Endodermal cell (in vitro differentiated cells): ENCODE results near the gene PPP5C. TPM values are rescaled to one million over a fixed set of nuclear protein-coding genes. Genes with fewer than 3 reads are reported as not detected.
"Not testable (repeated sequence)": the region's sequence is repeated elsewhere in the genome, so short reads cannot be mapped to it uniquely, and the experiment has no call there.

Experiments
- DNase-seq: peaks from one replicate; pipeline ENCODE4 v3.0.0-alpha.2; 2017
- H3K27ac ChIP-seq: 2 replicates; pipeline ENCODE4 v1.5.1; 2013; ENCODE audit warnings: mild to moderate bottlenecking, low read depth, low read length, moderate library complexity
- H3K27me3 ChIP-seq: 2 replicates; pipeline ENCODE4 v1.6.1; 2013; ENCODE audit warnings: mild to moderate bottlenecking, low read length, moderate library complexity; ENCODE audit not compliant: insufficient read depth, control insufficient read depth, poor library complexity, severe bottlenecking
- H3K36me3 ChIP-seq: 2 replicates; pipeline ENCODE4 v1.7.0; 2013; ENCODE audit warnings: mild to moderate bottlenecking, low read length, moderate library complexity; ENCODE audit not compliant: control insufficient read depth, insufficient read depth
- H3K4me1 ChIP-seq: one replicate; pipeline ENCODE4 v1.7.0; 2013; ENCODE audit warnings: low read length; ENCODE audit not compliant: control insufficient read depth, insufficient read depth
- H3K4me3 ChIP-seq: 2 replicates; pipeline ENCODE4 v1.5.1; 2013; ENCODE audit warnings: mild to moderate bottlenecking, low read length, moderate library complexity
- H3K9ac ChIP-seq: 2 replicates; pipeline ENCODE4 v1.6.1; 2013; ENCODE audit warnings: mild to moderate bottlenecking, low read length, moderate library complexity; ENCODE audit not compliant: poor library complexity, severe bottlenecking; ENCODE audit errors: extremely low read depth
- H3K9me3 ChIP-seq: 2 replicates; pipeline ENCODE4 v1.6.1; 2013; ENCODE audit warnings: mild to moderate bottlenecking, low read length, moderate library complexity; ENCODE audit not compliant: control insufficient read depth
- H3K27ac Mint-ChIP-seq: 2 replicates; pipeline ENCODE4 v1.8.0; 2020; ENCODE audit warnings: mixed read lengths
- H3K27me3 Mint-ChIP-seq: 2 replicates; pipeline ENCODE4 v1.8.0; 2021; ENCODE audit warnings: mild to moderate bottlenecking, mixed read lengths; ENCODE audit not compliant: insufficient read depth
- H3K36me3 Mint-ChIP-seq: 2 replicates; pipeline ENCODE4 v1.8.0; 2020; ENCODE audit warnings: low read depth, mixed read lengths
- H3K4me1 Mint-ChIP-seq: 2 replicates; pipeline ENCODE4 v1.8.0; 2020; ENCODE audit warnings: mixed read lengths
- H3K4me3 Mint-ChIP-seq: 2 replicates; pipeline ENCODE4 v1.8.0; 2020; ENCODE audit warnings: mild to moderate bottlenecking, moderate library complexity, mixed read lengths
- H3K9me3 Mint-ChIP-seq: 2 replicates; pipeline ENCODE4 v1.8.0; 2020; ENCODE audit warnings: mild to moderate bottlenecking, mixed read lengths
- CTCF ChIP-seq: fragments of 200-600 bp; sonication (generic); conservative IDR thresholded peaks from 2 replicates; pipeline ENCODE4 v1.5.0; 2021; ENCODE audit warnings: antibody characterized with exemption, mild to moderate bottlenecking
- WGBS, 2 experiments: methylation state at CpG; one replicate each; pipeline versions ENCODE4 v1.1.5 to v1.1.7; 2013; ENCODE audit warnings: missing lambda C conversion rate in 2 of 2, mixed read lengths in 1 of 2; ENCODE audit not compliant: insufficient coverage in 1 of 2, insufficient read length in 1 of 2; 5-methylcytosine and 5-hydroxymethylcytosine counted together
- total RNA-seq, 2 donors: library from RNA; stranded (reverse); fragmentation: NEBNext Ultra II Directional in 1 of 2; extraction: Animal tissue kit (Norgen Biotek cat#: 25700) in 1 of 2; gene quantifications; 2 replicates in 1 of 2; 3 replicates in 1 of 2; pipeline ENCODE4 v1.2.1, GENCODE V29; 2021

Gene PPP5C
- total RNA-seq, 2 donors from 2014 or later = 101 to 112 TPM

- peak overlapping the region; percentile 89 for H3K27ac Mint-ChIP-seq
- H3K27me3 ChIP-seq, H3K27me3 Mint-ChIP-seq, H3K9me3 ChIP-seq, H3K36me3 Mint-ChIP-seq, H3K36me3 ChIP-seq, H3K4me1 Mint-ChIP-seq, H3K9me3 Mint-ChIP-seq, H3K4me1 ChIP-seq: not testable (repeated sequence)
- DNase-seq = peak; percentile 97
- peak overlapping the region; percentile 54 for H3K4me3 Mint-ChIP-seq
- H3K4me3 ChIP-seq = peak overlapping the region; percentile 77
- 29 to 43% methylated on average over 13 to 46 of the region's 53 CpGs for WGBS, 2 experiments
- H3K27ac ChIP-seq = peak overlapping the region; percentile 93
- H3K9ac ChIP-seq = peak overlapping the region; percentile 47
Measured at GRCh38 chr19:46415804-46416709, 69.2 kb downstream of the PPP5C start.

GRCh38 chr19:46420056-46420455, 73.2 kb downstream of the PPP5C start:
- Histone ChIP-seq H3K36me3 (no peaks in the 10 kb centered on the region), H3K9ac (no peak overlapping the region), H3K27me3 (no peaks in the 10 kb centered on the region), H3K27ac (no peak overlapping the region), H3K4me1 (no peaks in the 10 kb centered on the region), H3K9me3 (no peaks in the 10 kb centered on the region), H3K4me3 (no peak overlapping the region)
- no peak for DNase-seq
- H3K36me3 Mint-ChIP-seq = no peaks in the 10 kb centered on the region
- H3K4me1 Mint-ChIP-seq = peaks cover 2% of the 10 kb centered on the region
- no peak for TF ChIP-seq CTCF
- WGBS, 2 experiments = 92 to 96% methylated on average over 4 to 7 of the region's 7 CpGs
- H3K27ac Mint-ChIP-seq = no peak overlapping the region
- no peaks in the 10 kb centered on the region for H3K9me3 Mint-ChIP-seq
- peaks cover 7% of the 10 kb centered on the region for H3K27me3 Mint-ChIP-seq
- no peak overlapping the region for H3K4me3 Mint-ChIP-seq

- Histone ChIP-seq H3K4me1 (no peaks in the 10 kb centered on the region), H3K9me3 (no peaks in the 10 kb centered on the region), H3K27ac (no peak overlapping the region), H3K27me3 (peaks cover 5% of the 10 kb centered on the region), H3K9ac (no peak overlapping the region), H3K4me3 (no peak overlapping the region), H3K36me3 (no peaks in the 10 kb centered on the region)
- Mint-ChIP-seq H3K27ac (no peak overlapping the region), H3K36me3 (no peaks in the 10 kb centered on the region), H3K4me1 (peaks cover 10% of the 10 kb centered on the region), H3K27me3 (peaks cover 15% of the 10 kb centered on the region), H3K4me3 (no peak overlapping the region), H3K9me3 (no peaks in the 10 kb centered on the region)
- DNase-seq = no peak
- WGBS, 2 experiments = 87 to 93% methylated on average over 2 of the region's 2 CpGs
- TF ChIP-seq CTCF = no peak
Measured at GRCh38 chr19:46422344-46422743, 75.5 kb downstream of the PPP5C start.
